ENCODE measurements around the gene STIMATE. TPM values are rescaled to one million over a fixed set of nuclear protein-coding genes. Genes with fewer than 3 reads are reported as not detected.

Gene STIMATE
- total RNA-seq, 1 experiment from 2014 or later = 25.0 TPM

- Histone ChIP-seq H3K36me3 (ENCODE audit: insufficient read depth, low read length) (no peaks in the 10 kb centered on the region), H3K4me1 (ENCODE audit: low read length) (no peaks in the 10 kb centered on the region), H3K4me2 (ENCODE audit: low read depth, low read length, poor library complexity, severe bottlenecking) (no peak overlapping the region), H3K4me3 (ENCODE audit: low read length) (no peak overlapping the region), H3K9ac (ENCODE audit: low read length) (no peak overlapping the region), H3K79me2 (ENCODE audit: low read length) (no peaks in the 10 kb centered on the region), H4K20me1 (ENCODE audit: insufficient read depth, low read depth, low read length) (no peaks in the 10 kb centered on the region), H3K9me2 (replicated peaks; ENCODE audit: insufficient read depth, low read length) (no peaks in the 10 kb centered on the region), H3K9me3 (ENCODE audit: low read length) (no peaks in the 10 kb centered on the region), H3K27me3 (ENCODE audit: low read length) (no peaks in the 10 kb centered on the region), H3K27ac (ENCODE audit: low read length) (no peak overlapping the region), H2AFZ (ENCODE audit: low read length) (no peak overlapping the region)
- DNase-seq = no peak
Measured at GRCh38 chr3:52827866-52828376, 69.4 kb downstream of the STIMATE start.

GRCh38 chr3:52827441-52827840 is 69.9 kb downstream of the STIMATE start:
- Histone ChIP-seq H3K9me3 (ENCODE audit: low read length) (no peaks in the 10 kb centered on the region), H3K27ac (ENCODE audit: low read length) (no peak overlapping the region), H3K79me2 (ENCODE audit: low read length) (no peaks in the 10 kb centered on the region), H3K9me2 (replicated peaks; ENCODE audit: insufficient read depth, low read length) (no peaks in the 10 kb centered on the region), H2AFZ (ENCODE audit: low read length) (no peak overlapping the region), H3K4me1 (ENCODE audit: low read length) (no peaks in the 10 kb centered on the region), H4K20me1 (ENCODE audit: insufficient read depth, low read depth, low read length) (no peaks in the 10 kb centered on the region), H3K27me3 (ENCODE audit: low read length) (no peaks in the 10 kb centered on the region), H3K4me3 (ENCODE audit: low read length) (no peak overlapping the region), H3K4me2 (ENCODE audit: low read depth, low read length, poor library complexity, severe bottlenecking) (no peak overlapping the region), H3K36me3 (ENCODE audit: insufficient read depth, low read length) (no peaks in the 10 kb centered on the region), H3K9ac (ENCODE audit: low read length) (no peak overlapping the region)
- DNase-seq = no peak

- no peak overlapping the region for H3K4me2 ChIP-seq (ENCODE audit: low read depth, low read length, poor library complexity, severe bottlenecking)
- no peak for DNase-seq
- H3K9ac ChIP-seq (ENCODE audit: low read length) = no peak overlapping the region
- H3K9me3 ChIP-seq (ENCODE audit: low read length) = no peaks in the 10 kb centered on the region
- no peak overlapping the region for H2AFZ ChIP-seq (ENCODE audit: low read length)
- no peaks in the 10 kb centered on the region for H3K4me1 ChIP-seq (ENCODE audit: low read length)
- H3K36me3 ChIP-seq (ENCODE audit: insufficient read depth, low read length) = no peaks in the 10 kb centered on the region
- no peaks in the 10 kb centered on the region for H4K20me1 ChIP-seq (ENCODE audit: insufficient read depth, low read depth, low read length)
- no peaks in the 10 kb centered on the region for H3K9me2 ChIP-seq (replicated peaks; ENCODE audit: insufficient read depth, low read length)
- H3K4me3 ChIP-seq (ENCODE audit: low read length) = no peak overlapping the region
- H3K27ac ChIP-seq (ENCODE audit: low read length) = no peak overlapping the region
- no peaks in the 10 kb centered on the region for H3K27me3 ChIP-seq (ENCODE audit: low read length)
- H3K79me2 ChIP-seq (ENCODE audit: low read length) = no peaks in the 10 kb centered on the region
Measured at GRCh38 chr3:52824037-52824436, 73.3 kb downstream of the STIMATE start.

- no peak overlapping the region for H3K4me2 ChIP-seq (ENCODE audit: low read depth, low read length, poor library complexity, severe bottlenecking)
- H3K79me2 ChIP-seq (ENCODE audit: low read length) = no peaks in the 10 kb centered on the region
- H3K4me1 ChIP-seq (ENCODE audit: low read length) = no peaks in the 10 kb centered on the region
- H3K9me3 ChIP-seq (ENCODE audit: low read length) = no peaks in the 10 kb centered on the region
- H3K27ac ChIP-seq (ENCODE audit: low read length) = no peak overlapping the region
- no peak for DNase-seq
- H3K4me3 ChIP-seq (ENCODE audit: low read length) = no peak overlapping the region
- H3K9ac ChIP-seq (ENCODE audit: low read length) = no peak overlapping the region
- H4K20me1 ChIP-seq (ENCODE audit: insufficient read depth, low read depth, low read length) = no peaks in the 10 kb centered on the region
- H3K36me3 ChIP-seq (ENCODE audit: insufficient read depth, low read length) = no peaks in the 10 kb centered on the region
- no peaks in the 10 kb centered on the region for H3K9me2 ChIP-seq (replicated peaks; ENCODE audit: insufficient read depth, low read length)
- H3K27me3 ChIP-seq (ENCODE audit: low read length) = no peaks in the 10 kb centered on the region
- no peak overlapping the region for H2AFZ ChIP-seq (ENCODE audit: low read length)
Measured at GRCh38 chr3:52822363-52822762, 75.0 kb downstream of the STIMATE start.

GRCh38 chr3:52820736-52821135 is 76.6 kb downstream of the STIMATE start:
- DNase-seq = peak; percentile 70
- Histone ChIP-seq H3K9me2 (replicated peaks; ENCODE audit: insufficient read depth, low read length) (no peaks in the 10 kb centered on the region), H3K9me3 (ENCODE audit: low read length) (no peaks in the 10 kb centered on the region), H3K27me3 (ENCODE audit: low read length) (no peaks in the 10 kb centered on the region), H3K4me3 (ENCODE audit: low read length) (no peak overlapping the region), H3K4me2 (ENCODE audit: low read depth, low read length, poor library complexity, severe bottlenecking) (no peak overlapping the region), H3K79me2 (ENCODE audit: low read length) (no peaks in the 10 kb centered on the region), H2AFZ (ENCODE audit: low read length) (no peak overlapping the region), H3K36me3 (ENCODE audit: insufficient read depth, low read length) (no peaks in the 10 kb centered on the region), H3K4me1 (ENCODE audit: low read length) (no peaks in the 10 kb centered on the region), H3K27ac (ENCODE audit: low read length) (no peak overlapping the region), H3K9ac (ENCODE audit: low read length) (no peak overlapping the region), H4K20me1 (ENCODE audit: insufficient read depth, low read depth, low read length) (no peaks in the 10 kb centered on the region)

GRCh38 chr3:52819936-52820335 is 77.4 kb downstream of the STIMATE start:
- Histone ChIP-seq H3K4me1 (ENCODE audit: low read length) (no peaks in the 10 kb centered on the region), H3K27me3 (ENCODE audit: low read length) (no peaks in the 10 kb centered on the region), H3K9me3 (ENCODE audit: low read length) (no peaks in the 10 kb centered on the region), H3K9me2 (replicated peaks; ENCODE audit: insufficient read depth, low read length) (no peaks in the 10 kb centered on the region), H3K36me3 (ENCODE audit: insufficient read depth, low read length) (no peaks in the 10 kb centered on the region), H2AFZ (ENCODE audit: low read length) (no peak overlapping the region), H3K4me3 (ENCODE audit: low read length) (no peak overlapping the region), H3K27ac (ENCODE audit: low read length) (no peak overlapping the region), H4K20me1 (ENCODE audit: insufficient read depth, low read depth, low read length) (no peaks in the 10 kb centered on the region), H3K4me2 (ENCODE audit: low read depth, low read length, poor library complexity, severe bottlenecking) (no peak overlapping the region), H3K9ac (ENCODE audit: low read length) (no peak overlapping the region), H3K79me2 (ENCODE audit: low read length) (no peaks in the 10 kb centered on the region)
- no peak for DNase-seq

GRCh38 chr3:52817860-52818259 is 79.5 kb downstream of the STIMATE start:
- no peak for DNase-seq
- Histone ChIP-seq H2AFZ (ENCODE audit: low read length) (no peak overlapping the region), H3K9me3 (ENCODE audit: low read length) (no peaks in the 10 kb centered on the region), H3K4me2 (ENCODE audit: low read depth, low read length, poor library complexity, severe bottlenecking) (no peak overlapping the region), H3K9ac (ENCODE audit: low read length) (no peak overlapping the region), H3K9me2 (replicated peaks; ENCODE audit: insufficient read depth, low read length) (no peaks in the 10 kb centered on the region), H3K36me3 (ENCODE audit: insufficient read depth, low read length) (no peaks in the 10 kb centered on the region), H3K27me3 (ENCODE audit: low read length) (no peaks in the 10 kb centered on the region), H3K79me2 (ENCODE audit: low read length) (no peaks in the 10 kb centered on the region), H3K4me1 (ENCODE audit: low read length) (no peaks in the 10 kb centered on the region), H3K4me3 (ENCODE audit: low read length) (no peak overlapping the region), H3K27ac (ENCODE audit: low read length) (no peak overlapping the region), H4K20me1 (ENCODE audit: insufficient read depth, low read depth, low read length) (no peaks in the 10 kb centered on the region)

GRCh38 chr3:52817221-52817620 is 80.1 kb downstream of the STIMATE start:
- no peaks in the 10 kb centered on the region for H3K27me3 ChIP-seq (ENCODE audit: low read length)
- no peaks in the 10 kb centered on the region for H3K4me1 ChIP-seq (ENCODE audit: low read length)
- no peak overlapping the region for H3K27ac ChIP-seq (ENCODE audit: low read length)
- no peak overlapping the region for H3K4me2 ChIP-seq (ENCODE audit: low read depth, low read length, poor library complexity, severe bottlenecking)
- no peak overlapping the region for H2AFZ ChIP-seq (ENCODE audit: low read length)
- no peaks in the 10 kb centered on the region for H3K9me2 ChIP-seq (replicated peaks; ENCODE audit: insufficient read depth, low read length)
- no peak overlapping the region for H3K9ac ChIP-seq (ENCODE audit: low read length)
- H3K4me3 ChIP-seq (ENCODE audit: low read length) = no peak overlapping the region
- no peaks in the 10 kb centered on the region for H3K36me3 ChIP-seq (ENCODE audit: insufficient read depth, low read length)
- no peak for DNase-seq
- no peaks in the 10 kb centered on the region for H4K20me1 ChIP-seq (ENCODE audit: insufficient read depth, low read depth, low read length)
- no peaks in the 10 kb centered on the region for H3K9me3 ChIP-seq (ENCODE audit: low read length)
- no peaks in the 10 kb centered on the region for H3K79me2 ChIP-seq (ENCODE audit: low read length)

GRCh38 chr3:52816654-52817053 is 80.7 kb downstream of the STIMATE start:
- no peak for DNase-seq
- Histone ChIP-seq H3K4me1 (ENCODE audit: low read length) (no peaks in the 10 kb centered on the region), H3K4me3 (ENCODE audit: low read length) (no peak overlapping the region), H3K36me3 (ENCODE audit: insufficient read depth, low read length) (no peaks in the 10 kb centered on the region), H3K27ac (ENCODE audit: low read length) (no peak overlapping the region), H3K9me2 (replicated peaks; ENCODE audit: insufficient read depth, low read length) (no peaks in the 10 kb centered on the region), H3K27me3 (ENCODE audit: low read length) (no peaks in the 10 kb centered on the region), H3K9ac (ENCODE audit: low read length) (no peak overlapping the region), H3K9me3 (ENCODE audit: low read length) (no peaks in the 10 kb centered on the region), H2AFZ (ENCODE audit: low read length) (no peak overlapping the region), H3K79me2 (ENCODE audit: low read length) (no peaks in the 10 kb centered on the region), H4K20me1 (ENCODE audit: insufficient read depth, low read depth, low read length) (no peaks in the 10 kb centered on the region), H3K4me2 (ENCODE audit: low read depth, low read length, poor library complexity, severe bottlenecking) (no peak overlapping the region)
